ENCODE measurements around the gene USP24.
A peak's percentile ranks its signal among the peaks of the same experiment; 100 is the strongest.
"Not testable (repeated sequence)": the region's sequence is repeated elsewhere in the genome, so short reads cannot be mapped to it uniquely, and the experiment has no call there.

The USP24 gene

DNA sequence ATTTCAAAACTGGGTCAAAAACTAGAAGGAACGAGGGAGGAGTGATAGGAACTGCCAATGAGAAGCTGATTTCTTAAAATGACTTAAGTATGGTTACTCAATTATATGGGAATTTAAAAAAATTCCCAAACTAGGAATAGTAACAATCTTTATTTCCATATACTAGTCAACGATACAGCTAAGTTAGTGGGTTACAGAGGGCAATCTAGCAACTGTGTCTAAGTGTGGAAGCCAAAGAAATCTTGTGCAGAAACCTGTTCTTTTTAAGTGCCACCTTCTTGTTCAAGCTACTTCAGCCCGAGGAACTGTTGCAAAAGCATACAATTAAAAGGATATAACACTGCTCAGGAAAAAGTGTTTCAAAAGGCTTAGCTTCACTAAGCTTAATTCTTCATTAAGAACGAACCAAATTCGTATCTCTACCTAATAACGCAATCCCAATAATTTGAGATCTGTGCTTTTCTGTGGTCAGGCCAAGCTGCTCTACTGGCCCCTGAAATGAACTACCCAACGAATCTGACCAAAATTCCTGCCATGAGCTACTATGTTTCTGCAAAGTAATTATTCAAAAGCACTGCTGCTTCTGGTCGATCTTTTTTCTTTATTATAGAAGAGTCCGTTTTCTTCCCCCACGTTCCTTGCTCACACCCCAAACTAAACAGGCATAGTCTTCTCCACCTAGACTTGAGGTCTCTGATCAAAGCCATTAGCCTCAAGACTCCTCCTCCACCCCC, 1.8 kb downstream of the USP24 start:
- no peaks in the 10 kb centered on the region for H3K9me3 Mint-ChIP-seq
- ATAC-seq (no peak), DNase-seq (ENCODE audit: low spot score in 2 of 2) (no peak)
- H3K4me1 Mint-ChIP-seq = peaks cover 80% of the 10 kb centered on the region
- peaks cover 20% of the 10 kb centered on the region for H3K36me3 Mint-ChIP-seq
- H3K4me3 Mint-ChIP-seq = peak overlapping the region; percentile 96
- H3K27ac Mint-ChIP-seq = peak overlapping the region; percentile 95

DNA sequence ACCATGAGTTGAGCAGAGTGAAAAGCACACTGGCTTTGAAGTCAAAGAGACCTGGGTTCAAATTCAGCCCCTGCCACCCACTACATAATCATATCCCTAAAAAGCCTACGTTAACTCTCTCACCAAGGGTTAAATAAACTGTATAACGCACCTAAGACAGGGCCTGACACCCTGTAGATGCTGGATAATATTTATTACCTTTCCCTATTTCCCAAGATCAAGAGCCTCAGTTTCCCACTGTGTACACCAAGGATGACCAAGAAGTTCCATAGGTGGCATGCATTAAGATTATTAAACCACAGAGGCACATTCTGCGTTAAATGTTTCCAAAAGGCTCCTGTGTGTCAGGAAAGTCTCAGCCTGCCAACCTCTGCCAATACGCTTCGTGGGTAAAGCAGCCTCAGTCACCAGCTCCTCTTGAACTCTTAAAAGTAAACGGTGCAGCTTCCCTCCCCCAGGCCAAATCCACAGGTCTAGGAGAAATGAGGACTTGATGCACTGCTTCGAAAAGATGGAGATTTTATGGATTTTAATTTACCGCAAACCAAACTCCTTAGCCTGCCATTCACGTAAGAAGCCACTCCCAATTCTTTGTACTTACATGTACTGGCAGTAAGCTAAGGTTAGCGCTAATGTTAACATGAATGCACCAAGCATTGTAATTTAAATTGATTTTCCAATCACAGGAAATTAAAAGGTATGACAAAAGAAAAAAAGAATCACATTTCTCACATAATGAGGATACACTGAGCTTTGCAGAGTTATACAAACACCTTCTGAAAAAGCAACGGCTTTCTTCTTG, 2.6 kb downstream of the USP24 start:
- no peak for DNase-seq (ENCODE audit: low spot score in 2 of 2)
- Mint-ChIP-seq H3K27ac (peak overlapping the region; percentile 95), H3K9me3 (no peaks in the 10 kb centered on the region), H3K4me3 (peak overlapping the region; percentile 96), H3K36me3 (peaks cover 26% of the 10 kb centered on the region), H3K4me1 (peaks cover 74% of the 10 kb centered on the region)
- ATAC-seq = no peak

DNA sequence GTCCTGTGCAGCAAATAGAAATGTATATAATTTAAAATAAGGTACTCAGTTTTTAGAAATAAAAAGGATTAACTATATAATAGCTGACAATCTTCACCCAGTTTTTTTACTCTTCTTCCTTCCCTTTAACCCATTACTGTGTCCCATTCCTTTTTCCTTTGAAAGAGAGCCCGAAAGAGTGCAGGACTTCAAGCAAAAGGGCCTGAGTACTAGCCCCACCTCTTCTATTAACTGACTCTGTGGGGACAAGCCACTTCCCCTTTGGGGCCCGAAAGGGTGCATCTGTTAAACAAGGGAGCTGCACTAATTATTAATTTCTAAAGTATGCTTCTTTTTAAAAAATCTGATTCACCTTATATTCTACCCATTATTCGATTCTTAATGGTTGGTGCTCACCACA, 3.3 kb downstream of the USP24 start:
- Mint-ChIP-seq H3K9me3 (no peaks in the 10 kb centered on the region), H3K27ac (peak overlapping the region; percentile 95), H3K36me3 (peaks cover 30% of the 10 kb centered on the region), H3K4me3 (peak overlapping the region; percentile 96), H3K4me1 (peaks cover 69% of the 10 kb centered on the region)
- DNase-seq (ENCODE audit: low spot score in 2 of 2) (no peak), ATAC-seq (no peak)

DNA sequence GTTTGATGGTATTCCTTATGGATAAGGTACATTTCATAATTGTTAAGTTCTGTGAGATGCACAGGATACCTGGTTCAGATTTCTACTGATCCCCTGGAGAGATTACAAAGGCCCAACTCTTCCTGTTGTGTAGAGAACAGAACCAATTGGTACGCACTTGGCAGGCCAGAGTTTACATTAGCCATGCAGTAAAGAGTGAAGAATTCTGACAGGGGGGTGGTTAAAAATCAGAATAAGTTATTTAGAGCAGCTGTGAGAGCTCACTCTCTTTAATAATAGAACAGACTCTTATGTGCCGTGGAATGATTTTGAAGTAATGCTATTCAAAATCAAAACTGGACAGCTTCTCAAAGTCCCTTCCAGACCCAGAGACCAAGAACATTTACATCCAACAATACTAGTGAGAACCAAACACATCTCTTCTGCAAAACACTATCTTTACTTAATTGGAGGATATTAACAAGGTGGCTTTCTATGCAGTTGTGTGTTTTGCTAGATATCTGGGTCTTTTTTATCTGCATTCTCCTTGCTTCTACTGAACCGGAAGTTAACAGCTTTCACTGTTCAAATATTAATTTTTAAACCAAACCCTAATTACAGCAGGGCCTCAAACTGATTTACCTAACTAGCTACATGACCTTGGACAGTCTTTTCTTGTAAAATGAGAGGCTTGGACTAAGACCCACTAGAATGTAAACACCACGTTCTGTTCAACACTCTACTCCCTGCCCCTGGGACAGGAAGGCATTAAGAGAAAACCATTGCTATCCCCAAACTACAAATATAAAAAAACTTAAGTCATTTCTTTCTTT, 4.0 kb downstream of the USP24 start:
- Mint-ChIP-seq H3K36me3 (peaks cover 33% of the 10 kb centered on the region), H3K27ac (peak overlapping the region; percentile 95), H3K4me1 (peaks cover 66% of the 10 kb centered on the region), H3K4me3 (peak overlapping the region; percentile 96), H3K9me3 (no peaks in the 10 kb centered on the region)
- no peak for DNase-seq (ENCODE audit: low spot score in 2 of 2)
- ATAC-seq = no peak

DNA sequence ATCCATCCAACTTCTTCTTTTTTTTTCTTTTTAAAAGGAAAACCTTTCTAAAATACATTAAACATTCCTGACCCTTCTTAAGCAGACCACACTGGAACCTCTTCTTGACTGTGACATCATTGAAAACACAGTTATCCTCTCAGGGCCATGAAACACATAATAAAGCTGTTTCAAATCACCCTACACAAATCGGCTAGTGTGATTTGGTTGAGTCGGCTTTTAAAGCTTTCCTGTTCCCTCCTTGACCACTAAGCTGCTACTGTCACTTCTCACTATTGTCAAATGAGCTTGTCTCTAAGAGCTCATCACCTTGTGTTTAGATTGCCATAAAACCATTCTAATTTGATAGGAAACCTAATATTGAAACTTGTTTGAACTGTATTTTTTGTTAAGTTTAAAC, 5.9 kb downstream of the USP24 start:
- peak overlapping the region; percentile 43 for H3K4me3 Mint-ChIP-seq
- DNase-seq (ENCODE audit: low spot score in 2 of 2) = no peak
- H3K36me3 Mint-ChIP-seq = peaks cover 39% of the 10 kb centered on the region
- H3K9me3 Mint-ChIP-seq = no peaks in the 10 kb centered on the region
- peaks cover 68% of the 10 kb centered on the region for H3K4me1 Mint-ChIP-seq
- no peak overlapping the region for H3K27ac Mint-ChIP-seq
- peak; percentile 60 for ATAC-seq

DNA sequence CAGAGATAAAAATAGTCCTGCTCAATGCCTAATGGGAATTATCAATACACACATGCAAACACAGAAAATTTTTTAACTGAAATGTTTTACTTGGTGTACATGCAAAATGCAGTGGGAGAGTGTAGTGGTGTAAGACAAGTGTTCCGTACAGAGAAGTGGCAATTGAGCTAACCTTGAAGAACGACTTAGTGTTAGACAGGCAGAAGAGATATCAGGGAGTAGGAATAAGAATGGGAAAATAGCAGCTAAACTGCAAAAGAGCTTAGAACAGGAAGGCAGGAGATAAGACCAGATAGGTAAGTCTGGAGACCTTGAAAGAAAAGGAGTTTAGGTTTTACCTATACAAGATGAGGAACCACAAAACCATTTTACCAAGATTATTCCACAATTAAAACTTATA, 9.0 kb downstream of the USP24 start:
- no peak for DNase-seq (ENCODE audit: low spot score in 2 of 2)
- H3K4me3 Mint-ChIP-seq = no peak overlapping the region
- peaks cover 39% of the 10 kb centered on the region for H3K36me3 Mint-ChIP-seq
- H3K9me3 Mint-ChIP-seq = no peaks in the 10 kb centered on the region
- H3K27ac Mint-ChIP-seq = no peak overlapping the region
- ATAC-seq = no peak
- H3K4me1 Mint-ChIP-seq = peaks cover 60% of the 10 kb centered on the region

DNA sequence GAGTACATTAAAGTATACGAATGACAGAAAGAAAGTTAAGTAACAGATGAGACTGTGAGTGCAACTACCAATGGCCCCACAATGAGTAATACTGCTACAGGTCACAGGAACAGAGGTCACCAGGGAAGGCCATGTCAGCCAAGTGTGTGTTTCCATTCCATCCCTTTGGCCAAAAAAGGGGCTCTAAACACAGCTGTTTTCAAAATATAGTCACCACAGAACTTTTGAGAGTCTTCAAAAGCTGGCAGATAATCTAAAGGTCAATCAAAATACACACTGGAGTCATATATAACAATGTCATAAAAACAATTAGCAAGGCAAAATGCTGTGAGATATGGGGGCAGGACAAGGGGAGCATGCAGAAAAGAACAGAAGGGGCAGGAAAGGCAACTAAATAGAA, 10.2 kb downstream of the USP24 start:
- H3K36me3 Mint-ChIP-seq = peaks cover 39% of the 10 kb centered on the region
- H3K4me1 Mint-ChIP-seq = peaks cover 56% of the 10 kb centered on the region
- DNase-seq (ENCODE audit: low spot score in 2 of 2) = no peak
- no peaks in the 10 kb centered on the region for H3K9me3 Mint-ChIP-seq
- peak overlapping the region; percentile 5 for H3K27ac Mint-ChIP-seq
- H3K4me3 Mint-ChIP-seq = peak overlapping the region; percentile 23
- peak; percentile 98 for ATAC-seq

DNA sequence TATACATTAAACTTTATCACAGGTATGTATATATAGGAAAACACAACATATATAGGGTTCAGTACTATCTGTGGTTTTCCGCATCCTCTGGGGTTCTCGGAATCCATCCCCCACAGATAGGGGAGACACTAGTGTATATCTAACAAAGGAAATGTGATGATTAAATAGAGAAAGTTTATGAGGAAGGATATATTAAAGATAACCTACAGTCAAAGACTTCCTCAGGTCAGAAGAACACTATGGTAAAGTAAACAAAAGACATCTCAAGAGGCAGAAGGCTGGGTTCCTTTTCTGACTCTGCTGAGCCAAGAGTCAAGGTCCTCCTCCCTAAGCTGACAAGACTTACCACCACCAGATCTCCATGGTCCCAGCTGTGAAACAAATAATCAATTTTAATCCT, 12.1 kb downstream of the USP24 start:
- ATAC-seq (no peak), DNase-seq (ENCODE audit: low spot score in 2 of 2) (no peak)
- Mint-ChIP-seq H3K4me3 (no peak overlapping the region), H3K36me3 (peaks cover 54% of the 10 kb centered on the region), H3K27ac (no peak overlapping the region), H3K9me3 (no peaks in the 10 kb centered on the region), H3K4me1 (peaks cover 62% of the 10 kb centered on the region)

DNA sequence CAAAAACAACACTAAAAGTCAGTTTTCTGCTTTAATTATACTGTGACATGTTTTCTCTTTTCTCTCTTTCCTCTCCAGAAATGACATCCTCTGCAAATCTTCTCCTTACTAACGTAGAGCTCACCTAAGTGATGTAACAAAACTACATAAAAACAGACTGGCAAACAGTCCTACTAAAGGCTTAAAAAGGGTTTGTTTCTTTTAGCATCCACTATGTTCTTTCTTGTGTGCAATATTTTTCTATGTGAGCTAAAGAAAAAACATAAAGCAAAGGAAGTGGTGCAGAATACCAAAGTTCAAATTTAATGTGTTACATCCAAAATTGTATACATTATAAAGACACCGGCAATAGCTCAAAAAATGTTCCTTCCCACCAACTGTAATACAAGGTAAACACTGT, 14.5 kb downstream of the USP24 start:
- H3K9me3 Mint-ChIP-seq = no peaks in the 10 kb centered on the region
- peak overlapping the region; percentile 1 for H3K27ac Mint-ChIP-seq
- peaks cover 79% of the 10 kb centered on the region for H3K4me1 Mint-ChIP-seq
- DNase-seq (ENCODE audit: low spot score in 2 of 2) (no peak), ATAC-seq (no peak)
- H3K4me3 Mint-ChIP-seq = no peak overlapping the region
- peaks cover 35% of the 10 kb centered on the region for H3K36me3 Mint-ChIP-seq

DNA sequence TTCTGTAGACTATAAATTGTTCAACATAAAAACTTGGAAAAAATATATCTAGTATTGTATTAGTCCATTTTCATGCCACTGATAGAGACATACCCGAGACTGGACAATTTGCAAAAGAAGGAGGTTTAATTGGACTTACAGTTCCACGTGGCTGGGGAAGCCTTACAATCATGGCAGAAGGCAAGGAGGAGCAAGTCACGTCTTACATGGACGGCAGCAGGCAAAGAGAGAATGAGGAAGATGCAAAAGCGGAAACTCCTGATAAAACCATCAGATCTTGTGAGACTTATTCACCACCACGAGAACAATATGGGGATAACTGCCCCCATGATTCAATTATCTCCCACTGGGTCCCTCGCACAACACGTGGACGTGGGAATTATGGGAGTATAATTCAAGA, 15.4 kb downstream of the USP24 start:
- DNase-seq (ENCODE audit: low spot score in 2 of 2); H3K4me3 Mint-ChIP-seq; ATAC-seq; H3K9me3 Mint-ChIP-seq: not testable (repeated sequence)
- Mint-ChIP-seq H3K27ac (peak overlapping the region; percentile 1), H3K4me1 (peaks cover 82% of the 10 kb centered on the region), H3K36me3 (peaks cover 35% of the 10 kb centered on the region)

DNA sequence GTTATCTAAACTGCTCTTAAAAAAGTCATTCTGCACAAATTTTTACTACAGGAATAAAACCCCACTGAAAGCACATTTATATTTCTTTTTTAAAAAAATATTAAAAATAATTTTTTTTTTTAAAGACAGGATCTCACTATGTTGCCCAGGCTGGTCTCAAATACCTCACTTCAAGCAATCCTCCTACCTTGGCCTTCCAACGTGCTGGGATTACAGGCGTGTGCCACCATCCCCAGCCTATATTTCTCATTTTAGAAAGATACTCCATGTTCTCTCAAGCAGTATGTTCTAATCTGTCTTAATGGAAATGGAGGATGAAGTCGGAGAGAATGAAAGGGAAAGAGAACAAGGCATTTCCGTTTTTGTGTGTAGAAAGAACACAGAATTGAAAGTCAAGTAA, 17.1 kb downstream of the USP24 start:
- Mint-ChIP-seq H3K9me3 (no peaks in the 10 kb centered on the region), H3K36me3 (peaks cover 39% of the 10 kb centered on the region), H3K4me1 (peaks cover 87% of the 10 kb centered on the region), H3K27ac (no peak overlapping the region), H3K4me3 (no peak overlapping the region)
- DNase-seq (ENCODE audit: low spot score in 2 of 2) = no peak
- ATAC-seq = no peak

DNA sequence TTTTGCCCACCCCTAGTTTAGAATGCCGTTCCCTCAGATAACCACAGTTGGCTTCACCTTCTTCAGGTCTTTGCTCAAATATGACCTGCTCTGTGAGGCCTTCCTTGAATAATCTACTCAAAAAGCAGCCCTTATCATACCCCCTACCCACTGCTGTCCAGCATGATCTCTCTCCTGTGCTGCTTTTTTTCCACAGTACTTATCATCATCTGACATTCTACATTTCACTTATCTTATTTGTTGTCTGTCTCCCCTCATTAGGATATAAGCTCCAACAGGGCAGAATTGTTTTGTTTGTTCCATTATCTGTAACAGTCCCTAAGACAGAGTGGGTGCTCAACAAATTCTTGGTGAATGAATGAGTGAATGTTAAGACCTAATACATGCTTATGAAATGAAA, 18.1 kb downstream of the USP24 start:
- Mint-ChIP-seq H3K4me1 (peaks cover 82% of the 10 kb centered on the region), H3K36me3 (peaks cover 42% of the 10 kb centered on the region), H3K27ac (peak overlapping the region; percentile 41), H3K4me3 (no peak overlapping the region), H3K9me3 (no peaks in the 10 kb centered on the region)
- DNase-seq (ENCODE audit: low spot score in 2 of 2) (no peak), ATAC-seq (no peak)

DNA sequence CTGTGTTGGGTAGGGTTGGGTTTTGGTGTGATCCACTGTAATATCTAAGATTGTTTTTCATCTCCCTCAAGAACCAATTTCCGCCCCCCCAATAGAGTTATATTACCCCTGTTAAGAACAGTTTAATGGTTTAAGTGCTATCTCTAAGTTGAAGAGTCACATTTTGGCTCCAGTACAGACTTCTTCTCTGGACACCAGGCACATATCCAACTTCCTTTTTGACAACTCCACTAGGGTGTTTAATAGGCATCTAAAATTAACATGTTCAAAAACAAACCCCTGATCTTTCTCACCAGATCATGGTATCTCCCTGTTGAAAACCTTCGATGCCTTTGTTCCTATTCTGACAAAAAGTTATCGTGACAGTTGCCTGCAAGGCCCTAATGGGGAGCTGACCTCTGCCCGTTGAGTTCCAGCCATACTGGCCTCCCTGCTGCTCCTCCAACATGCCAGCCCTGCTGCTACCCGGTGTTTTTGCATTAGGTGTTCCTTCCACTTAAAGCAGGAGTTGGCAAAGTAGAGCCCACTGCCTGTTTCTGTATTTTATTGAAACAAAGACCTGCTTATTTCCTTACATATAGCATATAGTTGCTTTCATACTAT, 18.6 kb downstream of the USP24 start:
- Mint-ChIP-seq H3K27ac (peak overlapping the region; percentile 41), H3K9me3 (no peaks in the 10 kb centered on the region), H3K4me3 (peak overlapping the region; percentile 14), H3K4me1 (peaks cover 77% of the 10 kb centered on the region), H3K36me3 (peaks cover 39% of the 10 kb centered on the region)
- DNase-seq (ENCODE audit: low spot score in 2 of 2) (no peak), ATAC-seq (no peak)

DNA sequence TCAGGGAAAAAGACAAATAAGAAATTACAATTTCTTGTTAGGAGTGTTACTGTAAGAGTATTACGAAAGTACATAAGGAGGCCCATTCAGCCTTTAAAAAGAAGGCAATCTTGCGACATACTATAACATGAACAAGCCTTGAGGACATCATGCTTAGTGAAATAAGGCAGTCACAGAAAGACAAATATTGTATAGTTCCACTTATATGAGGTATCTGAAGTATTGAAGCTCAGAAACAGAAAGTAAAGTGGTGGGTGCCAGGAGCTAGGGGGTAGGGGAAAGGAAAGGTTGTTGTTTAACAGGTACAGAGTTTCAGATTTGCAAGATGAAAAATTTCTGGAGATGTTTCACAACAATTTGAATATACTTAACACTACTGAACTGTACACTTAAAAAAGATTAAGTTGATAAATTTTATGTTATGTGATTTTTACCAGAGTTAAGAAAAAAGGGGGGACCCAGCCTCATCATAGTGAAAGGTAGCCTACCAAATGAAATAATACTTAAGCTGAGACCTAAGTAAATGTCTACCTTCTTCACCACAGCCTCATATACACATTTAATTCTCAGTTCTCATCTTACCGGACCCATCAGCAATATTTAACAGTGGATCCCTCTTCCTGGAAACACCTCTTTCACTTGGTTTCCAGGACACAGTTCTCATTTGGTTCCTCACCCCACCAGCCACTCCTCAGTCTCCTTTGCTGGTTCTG, 19.5 kb downstream of the USP24 start:
- Mint-ChIP-seq H3K4me3 (peak overlapping the region; percentile 14), H3K36me3 (peaks cover 36% of the 10 kb centered on the region), H3K9me3 (no peaks in the 10 kb centered on the region), H3K27ac (peak overlapping the region; percentile 41), H3K4me1 (peaks cover 68% of the 10 kb centered on the region)
- ATAC-seq (no peak), DNase-seq (ENCODE audit: low spot score in 2 of 2) (no peak)
